IMR-90 (cell line): ENCODE measurements around the gene APOL5. TPM values are rescaled to one million over a fixed set of nuclear protein-coding genes. Genes with fewer than 3 reads are reported as not detected.

ENCODE experiments used
- ATAC-seq: fragments of 200-7000 bp; cut with Tn5 transposase; 2 replicates; pipeline ENCODE4 v1.9.1; 2020; ENCODE audit warnings: low read depth, mild to moderate bottlenecking, moderate library complexity
- BruUV-seq: library from RNA; stranded (reverse); fragments of 400-500 nt; replicated peaks from 2 replicates; lab custom pipeline; 2021; lab: Mats Ljungman, UMichigan
- CTCF ChIA-PET: fragments of 300-600 bp; formaldehyde crosslinking; extraction: SDS; loops from one replicate; lab custom pipeline; 2021; ENCODE audit warnings: antibody characterized with exemption; lab: Yijun Ruan, JAX
- POLR2A ChIA-PET: fragments of 300-600 bp; sonication (Branson Sonifier 250); formaldehyde crosslinking; loops from one replicate; lab custom pipeline; 2022; ENCODE audit warnings: antibody characterized with exemption; ENCODE audit not compliant: unreplicated experiment; lab: Charles Lee
- DNase-seq: peaks from one replicate; pipeline ENCODE4 v3.0.0; 2013
- H2AFZ ChIP-seq: replicated peaks from 2 replicates; pipeline ENCODE3; 2013; ENCODE audit warnings: low read length, mild to moderate bottlenecking; ENCODE audit not compliant: poor library complexity
- H2AK5ac ChIP-seq: 2 replicates; pipeline ENCODE4 v1.6.1; 2013; ENCODE audit warnings: low read depth, low read length, inconsistent platforms
- H2AK9ac ChIP-seq: replicated peaks from 2 replicates; pipeline ENCODE3; 2013; ENCODE audit warnings: mild to moderate bottlenecking, low read depth, low read length, moderate library complexity; ENCODE audit not compliant: poor library complexity
- H2BK120ac ChIP-seq: 2 replicates; pipeline ENCODE4 v1.6.1; 2013; ENCODE audit warnings: low read depth, low read length, inconsistent platforms
- H2BK15ac ChIP-seq: 3 replicates; pipeline ENCODE4 v1.6.1; 2013; ENCODE audit warnings: low read depth, low read length, inconsistent platforms
- H2BK20ac ChIP-seq: 2 replicates; pipeline ENCODE4 v1.6.1; 2013; ENCODE audit warnings: low read depth, mild to moderate bottlenecking, inconsistent platforms, low read length, moderate library complexity
- H2BK5ac ChIP-seq: 2 replicates; pipeline ENCODE4 v1.6.1; 2013; ENCODE audit warnings: mild to moderate bottlenecking, low read depth, low read length, inconsistent platforms; ENCODE audit not compliant: poor library complexity, severe bottlenecking
- H3K14ac ChIP-seq: replicated peaks from 2 replicates; pipeline ENCODE4 v1.6.1; 2013; ENCODE audit warnings: low read depth, low read length, inconsistent platforms
- H3K18ac ChIP-seq: 2 replicates; pipeline ENCODE4 v1.6.1; 2013; ENCODE audit warnings: low read depth, low read length, control low read depth
- H3K23ac ChIP-seq: 2 replicates; pipeline ENCODE4 v1.6.1; 2013; ENCODE audit warnings: low read depth, low read length, inconsistent platforms
- H3K27ac ChIP-seq: 2 replicates; pipeline ENCODE4 v1.5.1; 2013; ENCODE audit warnings: mild to moderate bottlenecking, control low read depth, low read length; ENCODE audit not compliant: insufficient read depth
- H3K27me3 ChIP-seq: 2 replicates; pipeline ENCODE4 v1.6.1; 2013; ENCODE audit warnings: low read length; ENCODE audit not compliant: control insufficient read depth, insufficient read depth
- H3K36me3 ChIP-seq: 2 replicates; pipeline ENCODE4 v1.6.1; 2013; ENCODE audit warnings: low read length, mixed read lengths; ENCODE audit not compliant: control insufficient read depth, insufficient read depth
- H3K4ac ChIP-seq: 2 replicates; pipeline ENCODE4 v1.6.1; 2013; ENCODE audit warnings: low read depth, low read length, inconsistent platforms
- H3K4me1 ChIP-seq: 2 replicates; pipeline ENCODE4 v1.6.1; 2013; ENCODE audit warnings: low read length, mixed read lengths; ENCODE audit not compliant: control insufficient read depth, insufficient read depth
- H3K4me2 ChIP-seq: 2 replicates; pipeline ENCODE4 v1.6.1; 2013; ENCODE audit warnings: low read depth, mild to moderate bottlenecking, control low read depth, low read length, moderate library complexity
- H3K4me3 ChIP-seq: 2 replicates; pipeline ENCODE4 v1.5.1; 2013; ENCODE audit warnings: low read depth, mild to moderate bottlenecking, control low read depth, low read length, moderate library complexity; ENCODE audit not compliant: insufficient read depth
- H3K56ac ChIP-seq: 2 replicates; pipeline ENCODE4 v1.6.1; 2013; ENCODE audit warnings: low read length, inconsistent platforms; ENCODE audit not compliant: insufficient read depth; ENCODE audit errors: extremely low read depth
- H3K79me1 ChIP-seq, 2 experiments: 2 replicates each; pipeline ENCODE4 v1.6.1; 2013; ENCODE audit warnings: low read length in 2 of 2, inconsistent platforms in 1 of 2, low read depth in 1 of 2
- H3K9ac ChIP-seq: 2 replicates; pipeline ENCODE4 v1.6.1; 2013; ENCODE audit warnings: low read depth, low read length, control low read depth
- H3K9me1 ChIP-seq: 2 replicates; pipeline ENCODE4 v1.6.1; 2013; ENCODE audit warnings: low read length, inconsistent platforms; ENCODE audit not compliant: insufficient read depth
- H3K9me3 ChIP-seq: 2 replicates; pipeline ENCODE4 v1.6.1; 2013; ENCODE audit warnings: low read length; ENCODE audit not compliant: control insufficient read depth, insufficient read depth
- H4K20me1 ChIP-seq: 2 replicates; pipeline ENCODE4 v1.6.1; 2013; ENCODE audit warnings: low read length, inconsistent platforms; ENCODE audit not compliant: insufficient read depth
- H4K5ac ChIP-seq: 2 replicates; pipeline ENCODE4 v1.6.1; 2013; ENCODE audit warnings: mild to moderate bottlenecking, low read depth, low read length, control low read depth
- H4K8ac ChIP-seq, 2 experiments: 2 replicates each; pipeline ENCODE4 v1.6.1; 2013; ENCODE audit warnings: low read depth in 2 of 2, low read length in 2 of 2, control low read depth in 1 of 2, inconsistent platforms in 1 of 2
- H4K91ac ChIP-seq: 2 replicates; pipeline ENCODE4 v1.6.1; 2013; ENCODE audit warnings: low read depth, low read length, inconsistent platforms; ENCODE audit not compliant: insufficient read depth
- BHLHE40 ChIP-seq: fragments of 150-350 bp; IDR thresholded peaks from 2 replicates; pipeline ENCODE4 v1.6.1; 2016; ENCODE audit warnings: mild to moderate bottlenecking, low read depth, low read length
- CEBPB ChIP-seq: IDR thresholded peaks from 2 replicates; pipeline ENCODE4 v1.6.1; 2012; ENCODE audit warnings: low read depth, low read length, improper control_type of control experiment
- CHD1 ChIP-seq: IDR thresholded peaks from 2 replicates; pipeline ENCODE4 v1.6.1; 2012; ENCODE audit warnings: low read depth, low read length, improper control_type of control experiment
- NFE2L2 ChIP-seq: fragments of 150-350 bp; IDR thresholded peaks from 2 replicates; pipeline ENCODE4 v1.6.1; 2016; ENCODE audit warnings: low read depth, mild to moderate bottlenecking, low read length
- POLR2A ChIP-seq: IDR thresholded peaks from 2 replicates; pipeline ENCODE4 v1.6.1; 2012; ENCODE audit warnings: mild to moderate bottlenecking, low read depth, low read length
- RCOR1 ChIP-seq: IDR thresholded peaks from 2 replicates; pipeline ENCODE4 v1.6.1; 2012; ENCODE audit warnings: mild to moderate bottlenecking, low read length, improper control_type of control experiment; ENCODE audit not compliant: insufficient replicate concordance
- WGBS, 2 experiments: methylation state at CpG; one replicate each; pipeline versions ENCODE4 v1.1.5 to v1.1.7; 2013; ENCODE audit warnings: missing lambda C conversion rate in 2 of 2; ENCODE audit not compliant: insufficient read length in 1 of 2; ENCODE audit errors: extremely low coverage in 2 of 2; 5-methylcytosine and 5-hydroxymethylcytosine counted together
- dilution Hi-C: fragments of 300-500 bp; cut with HindIII; formaldehyde crosslinking; loops from one replicate; pipeline ENCODE4 v1.14.3; 2018; ENCODE audit warnings: low sequenced_read_pairs; ENCODE audit not compliant: unreplicated experiment
- in situ Hi-C: fragments of 300-500 bp; cut with MboI; formaldehyde crosslinking; loops from 3 replicates; pipeline ENCODE4 v1.14.3; 2019; ENCODE audit warnings: low sequenced_read_pairs, inconsistent platforms, mixed read lengths
- intact Hi-C: fragments of 100-400 bp; cut with micrococcal nuclease; formaldehyde crosslinking; loops from 2 replicates; pipeline ENCODE4 v1.10.0; 2022
- polyA plus RNA-seq, 3 experiments: library from polyadenylated mRNA; depleted of rRNA; stranded (reverse); fragments of >200 nt; gene quantifications; 2 replicates each; pipeline ENCODE4 v1.2.3, GENCODE V29; 2012; ENCODE audit warnings: low replicate concordance in 1 of 3
- total RNA-seq: library from RNA; depleted of rRNA; stranded (reverse); fragments of >200 nt; gene quantifications from 2 replicates; pipeline ENCODE4 v1.2.3, GENCODE V29; 2012; rRNA removed

The APOL5 gene
- total and polyA plus RNA-seq, 2 of the 4 experiments (the other 2 are of a cell fraction): 0.15 to 0.18 TPM

DNA sequence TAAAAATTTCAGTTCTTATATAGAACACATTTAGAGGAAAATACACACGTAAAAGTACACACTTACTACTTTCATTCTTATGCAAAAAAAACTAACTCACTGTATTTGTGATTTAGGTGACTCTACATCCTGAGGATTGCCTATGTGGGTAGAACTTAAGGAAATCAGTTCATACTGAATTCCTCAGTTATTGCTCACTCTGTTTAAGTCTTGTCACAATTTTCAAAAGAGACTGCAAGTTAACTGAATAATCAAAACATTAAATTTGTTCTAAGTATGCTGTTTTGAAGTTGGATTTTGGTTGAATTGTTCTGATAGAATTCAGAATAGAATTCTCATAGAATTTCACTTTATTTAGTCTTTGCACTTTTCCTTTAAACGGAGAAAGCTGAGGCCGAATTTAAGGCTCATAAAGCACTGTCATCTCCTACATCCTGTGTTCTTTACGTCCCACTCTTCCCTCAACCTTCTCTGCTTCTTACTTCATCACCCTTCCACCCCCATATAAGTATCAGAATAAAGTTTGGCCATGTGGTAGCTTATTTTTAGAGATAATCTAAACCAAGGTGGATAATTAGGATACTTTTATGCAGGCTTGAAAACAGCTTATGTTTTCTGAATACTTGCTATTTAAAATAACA is 59.8 kb downstream of the APOL5 start:
- WGBS, 2 experiments: no CpG with 5 or more reads among the region's 4 CpGs
- dilution Hi-C loops: no loop called here
- H3K4me3 ChIP-seq: no peak overlapping the region; the same call in 1 of the 2 replicates
- H3K9me3 ChIP-seq: no peaks in the 10 kb centered on the region
- no peaks in the 10 kb centered on the region for H3K27me3 ChIP-seq
- peak overlapping the region; percentile 11; the same call in 1 of the 2 replicates for H2BK120ac ChIP-seq
- intact Hi-C loops: no loop called here
- no TSS peak for BruUV-seq
- H3K4me2 ChIP-seq: peak overlapping the region; percentile 97
- no peak overlapping the region for H3K9ac ChIP-seq
- H2AK9ac ChIP-seq: no peak overlapping the region
- no peak overlapping the region for H2AK5ac ChIP-seq
- peaks cover 3% of the 10 kb centered on the region; the same call in 1 of the 2 replicates for H3K9me1 ChIP-seq
- H2BK15ac ChIP-seq: no peak overlapping the region
- H3K18ac ChIP-seq: peak overlapping the region; percentile 54; the same call in 1 of the 2 replicates
- H3K36me3 ChIP-seq: peaks cover 5% of the 10 kb centered on the region
- TF ChIP-seq CHD1 (no peak), CEBPB (peak; percentile 66), RCOR1 (no peak), BHLHE40 (no peak), NFE2L2 (no peak), POLR2A (no peak)
- in situ Hi-C loops: no loop called here
- no peak overlapping the region for H3K27ac ChIP-seq
- peaks cover 19 to 48% of the 10 kb centered on the region in 2 experiments; a peak in 3 of 4 replicates for H3K79me1 ChIP-seq
- H3K14ac ChIP-seq: no peak overlapping the region; the same call in 1 of the 2 replicates
- H3K23ac ChIP-seq: no peak overlapping the region; the same call in 1 of the 2 replicates
- DNase-seq (peak; percentile 92), ATAC-seq (peak; percentile 83)
- H2AFZ ChIP-seq: no peak overlapping the region
- no peak overlapping the region for H2BK20ac ChIP-seq
- ChIA-PET CTCF (interaction anchor here (0.8 to 1.1 kb wide), 2 partner anchors 58 to 289 kb away, joined by 3 read pairs; no protein-coding TSS in a partner anchor), POLR2A (interaction anchor here (0.6 kb wide), 2 partner anchors 134 to 732 kb away, joined by 7 to 8 read pairs; no protein-coding TSS in a partner anchor)
- peaks cover 21% of the 10 kb centered on the region; the same call in 1 of the 2 replicates for H4K20me1 ChIP-seq
- H4K8ac ChIP-seq: peak overlapping the region in 1 of 2 experiments; percentile 22; a peak in 1 of 4 replicates
- peak overlapping the region; percentile 37; the same call in 1 of the 2 replicates for H3K4ac ChIP-seq
- no peak overlapping the region for H3K56ac ChIP-seq
- H3K4me1 ChIP-seq: peaks cover 7% of the 10 kb centered on the region
- H4K5ac ChIP-seq: no peak overlapping the region
- peak overlapping the region; percentile 55; the same call in 1 of the 2 replicates for H4K91ac ChIP-seq
- peak overlapping the region; percentile 90 for H2BK5ac ChIP-seq

Other genes starting within 250 kb of the APOL5 start
- under 0.01 TPM in 2 replicates for gene RASD2, start 177.0 kb upstream of the APOL5 start, total RNA-seq
- 0.32 and 0.36 TPM in 2 replicates for gene RASD2, start 177.0 kb upstream of the APOL5 start, polyA plus RNA-seq (2012; rRNA removed)
- gene MB, start 100.5 kb upstream of the APOL5 start, total RNA-seq: not detected in 2 replicates
- gene MB, start 100.5 kb upstream of the APOL5 start, polyA plus RNA-seq (2012; rRNA removed): not detected in 2 replicates
- 7.2 TPM in 2 replicates for gene APOL6, start 69.4 kb upstream of the APOL5 start, total RNA-seq
- gene APOL6, start 69.4 kb upstream of the APOL5 start, polyA plus RNA-seq (2012; rRNA removed): 0.86 and 1.2 TPM in 2 replicates